ENCODE measurements around the gene SAMD14. TPM values are rescaled to one million over a fixed set of nuclear protein-coding genes. Genes with fewer than 3 reads are reported as not detected.

SAMD14 gene
- total RNA-seq, 2 experiments from 2014 or later: 0.47 to 1.3 TPM

DNA sequence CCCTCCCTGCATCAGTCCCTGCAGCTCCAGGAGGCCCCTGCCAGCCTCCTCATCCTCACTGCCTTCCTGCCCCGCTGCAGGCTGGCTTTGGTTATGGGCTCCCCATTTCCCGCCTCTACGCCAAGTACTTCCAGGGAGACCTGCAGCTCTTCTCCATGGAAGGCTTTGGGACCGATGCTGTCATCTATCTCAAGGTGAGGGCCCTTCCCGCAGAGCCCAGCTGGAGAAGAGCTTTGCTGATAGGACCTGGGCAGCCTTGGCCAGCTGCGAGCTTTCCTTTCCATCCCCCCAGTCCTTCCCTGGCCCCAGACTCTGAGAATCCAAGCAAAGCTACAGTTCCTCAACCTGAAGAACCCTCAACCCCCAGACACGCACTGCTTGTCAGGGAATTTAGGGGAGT, 20.8 kb downstream of the SAMD14 start:
- intact Hi-C loops (cut with micrococcal nuclease): no loop called here
- Mint-ChIP-seq H3K27me3 (no peaks in the 10 kb centered on the region), H3K4me3 (no peak overlapping the region), H3K9me3 (no peaks in the 10 kb centered on the region), H3K4me1 (ENCODE audit: low read depth) (no peaks in the 10 kb centered on the region), H3K36me3 (ENCODE audit: low read depth) (no peaks in the 10 kb centered on the region), H3K27ac (no peak overlapping the region)
- POLR2A ChIA-PET: no interaction called here
- DNase-seq: no peak
- TF ChIP-seq, protein P1, sequence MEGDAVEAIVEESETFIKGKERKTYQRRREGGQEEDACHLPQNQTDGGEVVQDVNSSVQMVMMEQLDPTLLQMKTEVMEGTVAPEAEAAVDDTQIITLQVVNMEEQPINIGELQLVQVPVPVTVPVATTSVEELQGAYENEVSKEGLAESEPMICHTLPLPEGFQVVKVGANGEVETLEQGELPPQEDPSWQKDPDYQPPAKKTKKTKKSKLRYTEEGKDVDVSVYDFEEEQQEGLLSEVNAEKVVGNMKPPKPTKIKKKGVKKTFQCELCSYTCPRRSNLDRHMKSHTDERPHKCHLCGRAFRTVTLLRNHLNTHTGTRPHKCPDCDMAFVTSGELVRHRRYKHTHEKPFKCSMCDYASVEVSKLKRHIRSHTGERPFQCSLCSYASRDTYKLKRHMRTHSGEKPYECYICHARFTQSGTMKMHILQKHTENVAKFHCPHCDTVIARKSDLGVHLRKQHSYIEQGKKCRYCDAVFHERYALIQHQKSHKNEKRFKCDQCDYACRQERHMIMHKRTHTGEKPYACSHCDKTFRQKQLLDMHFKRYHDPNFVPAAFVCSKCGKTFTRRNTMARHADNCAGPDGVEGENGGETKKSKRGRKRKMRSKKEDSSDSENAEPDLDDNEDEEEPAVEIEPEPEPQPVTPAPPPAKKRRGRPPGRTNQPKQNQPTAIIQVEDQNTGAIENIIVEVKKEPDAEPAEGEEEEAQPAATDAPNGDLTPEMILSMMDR (IDR thresholded peaks at IDR 0.05): no peak
- CTCF ChIA-PET: interaction anchor here (1.0 to 4.8 kb wide), 5 partner anchors 14 to 111 kb away, joined by 3 to 23 read pairs (median 4); no protein-coding TSS in a partner anchor
- ATAC-seq: no peak

DNA sequence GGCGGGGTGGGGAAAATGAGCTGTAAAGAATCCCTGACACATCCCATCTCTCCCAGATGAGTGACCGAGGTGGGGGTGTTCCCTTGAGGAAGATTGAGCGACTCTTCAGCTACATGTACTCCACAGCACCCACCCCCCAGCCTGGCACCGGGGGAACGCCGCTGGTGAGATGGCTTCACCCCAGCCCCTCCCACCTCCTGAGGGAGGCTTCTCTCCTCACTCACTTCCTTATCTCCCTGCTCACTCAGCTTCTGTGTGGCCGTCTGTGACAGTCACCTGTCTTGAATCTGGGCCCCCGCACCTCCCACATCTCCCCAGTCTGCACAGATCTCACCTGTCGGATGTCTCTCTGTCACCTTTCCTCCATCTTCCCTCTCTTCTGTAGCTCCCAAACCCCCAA, 21.4 kb downstream of the SAMD14 start:
- H3K4me1 Mint-ChIP-seq (ENCODE audit: low read depth): no peaks in the 10 kb centered on the region

DNA sequence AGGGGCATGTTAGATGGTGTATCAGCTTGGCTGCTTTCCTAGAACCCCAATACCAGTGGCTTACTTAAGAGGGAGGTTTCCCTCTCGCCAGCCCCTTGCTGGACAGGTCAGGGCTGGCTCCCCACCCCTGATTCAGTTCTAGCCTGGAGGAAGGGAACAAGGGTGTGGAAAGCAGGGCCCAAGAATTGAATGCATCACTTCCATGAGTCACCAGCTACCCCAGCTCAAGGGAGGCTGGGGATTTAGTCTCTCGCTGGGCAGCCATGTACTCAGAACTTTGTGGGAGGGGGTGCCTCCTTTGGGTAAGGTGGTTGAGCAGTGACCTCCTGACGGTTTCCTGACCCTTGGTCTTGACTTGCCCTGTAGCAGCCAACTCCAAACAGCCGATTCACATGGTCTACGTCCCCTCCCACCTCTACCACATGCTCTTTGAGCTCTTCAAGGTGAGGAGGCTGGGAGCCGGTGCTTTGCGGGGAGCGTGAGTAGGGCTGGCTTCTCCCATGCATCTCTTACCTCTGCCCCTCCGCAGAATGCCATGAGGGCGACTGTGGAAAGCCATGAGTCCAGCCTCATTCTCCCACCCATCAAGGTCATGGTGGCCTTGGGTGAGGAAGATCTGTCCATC, 22.1 kb downstream of the SAMD14 start:
- ChIA-PET POLR2A (no interaction called here), CTCF (interaction anchor here (1.1 to 4.8 kb wide), 3 partner anchors 9 to 110 kb away, joined by 3 to 23 read pairs (median 4); no protein-coding TSS in a partner anchor)
- ATAC-seq: no peak
- Mint-ChIP-seq H3K27me3 (no peaks in the 10 kb centered on the region), H3K36me3 (ENCODE audit: low read depth) (no peaks in the 10 kb centered on the region), H3K9me3 (no peaks in the 10 kb centered on the region), H3K4me1 (ENCODE audit: low read depth) (no peaks in the 10 kb centered on the region), H3K27ac (no peak overlapping the region), H3K4me3 (no peak overlapping the region)
- TF ChIP-seq, protein P1 (IDR thresholded peaks at IDR 0.05): no peak
- no peak for DNase-seq
- intact Hi-C loops (cut with micrococcal nuclease): no loop called here

More for the DNA sequence above, 21.4 kb downstream of the SAMD14 start:
- TF ChIP-seq, protein P1 (IDR thresholded peaks at IDR 0.05): no peak
- Mint-ChIP-seq H3K27ac (peak overlapping the region; percentile 45), H3K27me3 (no peaks in the 10 kb centered on the region), H3K4me3 (no peak overlapping the region), H3K9me3 (no peaks in the 10 kb centered on the region), H3K36me3 (ENCODE audit: low read depth) (no peaks in the 10 kb centered on the region)
- no peak for DNase-seq
- intact Hi-C loops (cut with micrococcal nuclease): no loop called here
- ChIA-PET CTCF (interaction anchor here (1.0 to 4.8 kb wide), 5 partner anchors 14 to 110 kb away, joined by 3 to 23 read pairs (median 4); no protein-coding TSS in a partner anchor), POLR2A (no interaction called here)
- ATAC-seq: no peak

DNA sequence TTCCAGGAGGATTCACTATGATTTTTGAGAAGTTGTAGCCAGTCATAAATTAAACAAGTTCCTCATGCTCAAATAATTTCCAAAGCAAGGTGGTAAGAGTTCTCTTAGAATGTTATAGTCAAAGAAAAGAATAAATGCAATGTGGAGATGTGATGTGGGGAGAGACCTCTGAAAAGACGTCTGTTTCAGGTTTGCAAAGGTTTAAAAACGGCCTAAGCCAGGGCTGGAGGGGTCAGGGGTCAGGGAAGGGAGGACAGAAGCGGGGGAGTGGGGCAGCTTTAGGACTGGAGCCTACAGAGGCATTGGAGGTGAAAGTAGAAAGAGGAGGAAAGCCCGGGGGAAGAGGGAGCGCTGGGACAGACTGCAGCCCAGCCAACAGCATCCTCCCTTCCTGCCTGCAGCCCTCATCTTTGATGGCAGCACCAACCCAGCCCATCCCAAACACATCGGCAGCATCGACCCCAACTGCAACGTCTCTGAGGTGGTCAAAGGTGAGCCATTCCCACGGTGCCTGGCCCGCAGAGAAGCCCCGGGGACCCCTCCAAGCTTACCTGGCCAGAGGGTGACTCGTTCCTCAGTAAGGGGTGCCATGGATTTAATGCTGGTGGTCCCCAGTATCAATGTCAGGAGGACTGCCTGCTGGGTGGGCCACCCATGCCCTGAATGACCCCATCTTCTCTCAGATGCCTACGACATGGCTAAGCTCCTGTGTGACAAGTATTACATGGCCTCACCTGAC, 23.4 kb downstream of the SAMD14 start:
- ATAC-seq (no peak), DNase-seq (no peak)
- Mint-ChIP-seq H3K9me3 (no peaks in the 10 kb centered on the region), H3K4me3 (no peak overlapping the region), H3K27me3 (no peaks in the 10 kb centered on the region), H3K36me3 (ENCODE audit: low read depth) (no peaks in the 10 kb centered on the region), H3K4me1 (ENCODE audit: low read depth) (no peaks in the 10 kb centered on the region), H3K27ac (no peak overlapping the region)
- intact Hi-C loops (cut with micrococcal nuclease): no loop called here
- CTCF ChIA-PET: interaction anchor here (1.1 to 4.8 kb wide), 2 partner anchors 12 to 13 kb away, joined by 3 to 23 read pairs; no protein-coding TSS in a partner anchor
- TF ChIP-seq, protein P1 (IDR thresholded peaks at IDR 0.05): no peak
- POLR2A ChIA-PET: no interaction called here

DNA sequence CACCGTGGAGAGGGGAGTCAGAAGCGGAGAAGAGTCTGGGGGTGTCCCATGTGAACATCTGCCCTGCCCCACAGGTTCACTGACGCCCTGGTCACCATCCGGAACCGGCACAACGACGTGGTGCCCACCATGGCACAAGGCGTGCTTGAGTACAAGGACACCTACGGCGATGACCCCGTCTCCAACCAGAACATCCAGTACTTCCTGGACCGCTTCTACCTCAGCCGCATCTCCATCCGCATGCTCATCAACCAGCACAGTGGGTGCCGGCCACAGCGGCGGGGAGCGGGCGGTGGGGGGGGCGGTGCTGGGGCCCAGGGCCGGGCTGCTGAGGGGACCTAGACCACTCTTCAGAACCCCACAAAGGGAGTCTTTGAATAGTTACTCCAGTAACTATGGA, 24.1 kb downstream of the SAMD14 start:
- Mint-ChIP-seq H3K4me3 (no peak overlapping the region), H3K9me3 (no peaks in the 10 kb centered on the region), H3K27ac (no peak overlapping the region), H3K4me1 (ENCODE audit: low read depth) (no peaks in the 10 kb centered on the region), H3K27me3 (no peaks in the 10 kb centered on the region), H3K36me3 (ENCODE audit: low read depth) (no peaks in the 10 kb centered on the region)
- ATAC-seq: no peak
- POLR2A ChIA-PET: no interaction called here
- TF ChIP-seq, protein P1 (IDR thresholded peaks at IDR 0.05): no peak
- intact Hi-C loops (cut with micrococcal nuclease): no loop called here
- CTCF ChIA-PET: interaction anchor here (3.5 kb wide), 1 partner anchor 9 kb away, joined by 23 read pairs; no protein-coding TSS in a partner anchor
- DNase-seq: no peak

Data from activated CD8-positive, alpha-beta T cell treated with anti-CD3 and anti-CD28 coated beads for 36 hours (primary cell).